Measurements from ENCODE around the gene MYO3B.
"Not testable (repeated sequence)": the region's sequence is repeated elsewhere in the genome, so short reads cannot be mapped to it uniquely, and the experiment has no call there.

MYO3B gene

DNA sequence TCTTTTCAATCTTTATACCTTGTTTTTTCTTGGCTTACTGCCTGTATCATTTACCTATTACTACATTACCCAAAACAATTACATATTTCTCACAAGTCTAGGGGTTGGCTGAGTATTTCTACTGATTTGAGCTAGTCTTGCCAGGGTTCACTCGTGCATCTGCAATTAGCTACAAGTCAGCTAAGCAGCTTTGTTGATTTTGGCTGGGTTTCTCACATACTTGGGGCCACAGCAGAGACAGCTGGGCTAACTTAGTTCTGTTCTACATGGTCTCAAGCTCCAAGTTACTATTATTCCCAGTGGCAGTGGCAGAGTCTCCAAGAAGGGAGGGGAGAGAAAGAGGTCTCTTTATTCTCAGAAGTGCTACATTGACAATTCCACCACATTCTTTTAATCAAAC, 482.5 kb downstream of the MYO3B start:
- DNase-seq: peak; percentile 4

DNA sequence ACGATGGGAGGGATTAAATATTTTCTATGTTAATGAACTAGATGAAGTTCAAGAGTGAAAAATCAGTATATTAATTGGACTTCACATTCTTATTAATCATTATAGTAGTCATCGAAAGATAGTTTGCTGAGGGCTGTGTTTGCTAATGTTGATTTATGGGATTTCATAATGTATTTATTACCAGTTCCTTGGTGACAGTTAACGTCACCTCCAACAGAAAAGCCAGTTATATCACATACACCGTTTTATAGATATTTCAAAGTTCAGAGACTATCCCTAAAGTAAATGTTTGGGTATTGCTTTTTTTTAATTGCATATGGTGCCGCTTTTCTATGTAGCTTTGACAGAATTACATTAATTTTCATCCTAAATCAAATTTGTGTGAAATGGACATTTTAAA, 487.8 kb downstream of the MYO3B start:
- DNase-seq: no peak

DNA sequence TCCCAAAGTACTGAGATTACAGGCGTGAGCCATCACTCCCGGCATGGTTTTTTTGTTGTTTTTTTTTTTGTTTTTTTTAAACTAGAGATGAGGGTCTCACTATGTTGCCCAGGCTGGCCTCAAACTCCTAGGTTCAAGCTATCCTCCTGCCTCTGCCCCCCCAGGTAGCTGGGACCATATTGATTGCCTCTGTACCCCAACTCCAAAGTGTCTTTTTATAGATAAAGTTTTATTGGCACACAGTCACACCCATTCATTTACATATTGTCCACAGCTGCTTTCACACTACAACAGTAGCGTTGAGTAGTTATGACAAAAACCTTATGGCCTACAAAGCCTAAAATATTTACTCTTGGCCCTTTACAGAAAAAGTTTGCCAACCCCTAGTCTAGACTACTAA, 492.0 kb downstream of the MYO3B start:
- no peak for DNase-seq

DNA sequence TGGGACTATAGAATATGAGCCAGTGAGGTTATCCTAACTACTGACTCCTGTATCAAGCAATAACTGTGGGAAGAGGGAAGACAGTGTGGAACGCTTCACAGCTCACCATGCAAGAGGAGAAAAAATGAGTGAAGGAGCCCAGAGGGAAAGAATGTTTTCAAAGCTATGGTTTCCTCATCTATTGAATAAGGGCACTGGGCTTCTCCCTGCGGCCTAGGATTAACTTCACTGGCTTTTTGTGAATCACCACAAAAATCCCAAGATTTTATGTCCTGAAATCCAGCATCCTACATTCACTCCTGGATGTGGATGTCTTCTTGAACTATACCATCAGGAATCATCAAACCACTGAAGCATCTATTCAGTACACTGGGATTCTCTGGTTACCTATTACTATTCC, 492.7 kb downstream of the MYO3B start:
- DNase-seq: no peak

DNA sequence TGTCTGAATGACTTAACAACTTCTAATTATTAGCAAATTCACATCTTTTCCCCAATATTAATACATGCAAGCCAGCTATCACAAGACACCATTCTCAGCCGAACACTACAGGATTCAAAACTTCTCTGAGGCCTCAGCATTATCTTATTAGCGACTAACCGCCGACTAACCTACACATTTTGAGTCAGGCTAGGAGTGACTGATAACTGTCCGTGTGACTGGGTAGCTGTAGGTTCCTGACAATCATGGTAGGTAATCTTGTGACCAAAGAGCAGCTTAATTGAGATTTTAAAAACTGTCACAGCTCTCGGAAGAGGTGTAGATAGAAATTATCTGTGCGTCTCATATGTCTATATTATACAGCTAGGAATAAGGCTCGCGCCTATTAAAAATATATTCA, 493.1 kb downstream of the MYO3B start:
- no peak for DNase-seq

DNA sequence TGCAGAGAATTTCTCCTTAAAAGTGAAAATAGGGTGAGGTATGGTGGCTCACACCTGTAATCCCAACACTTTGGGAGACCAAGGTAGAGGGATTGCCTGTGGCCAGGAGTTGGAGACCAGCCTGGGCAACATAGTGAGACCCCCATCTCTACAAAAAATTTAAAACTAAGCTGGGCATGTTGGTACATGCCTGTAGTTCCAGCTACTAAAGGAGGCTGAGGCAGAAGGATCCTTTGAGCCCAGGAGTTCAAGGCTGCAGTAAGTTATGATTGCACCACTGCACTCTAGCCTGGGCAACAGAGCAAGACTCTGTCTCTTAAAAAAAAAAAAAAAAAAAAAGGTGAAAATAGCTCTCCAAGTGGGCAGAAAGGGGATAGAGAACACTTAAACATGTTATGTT, 496.3 kb downstream of the MYO3B start:
- not testable (repeated sequence) for DNase-seq

DNA sequence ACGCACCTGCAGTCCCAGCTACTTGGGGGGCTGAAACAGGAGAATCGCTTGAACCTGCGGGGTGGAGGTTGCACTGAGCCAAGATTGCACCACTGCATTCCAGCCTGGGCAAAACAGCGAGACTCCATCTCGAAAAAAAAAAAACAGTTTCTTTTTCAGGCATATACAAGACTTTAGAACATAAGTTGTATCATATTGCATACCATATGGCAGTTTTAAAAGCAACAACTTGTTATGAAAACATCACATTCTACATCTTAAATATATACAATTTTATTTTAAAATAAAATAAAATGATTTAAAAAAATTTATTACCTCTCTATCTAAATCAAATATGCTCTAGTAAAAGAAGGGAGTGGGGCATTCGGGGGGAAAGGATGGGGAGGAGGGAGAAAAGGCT, 497.8 kb downstream of the MYO3B start:
- no peak for DNase-seq

DNA sequence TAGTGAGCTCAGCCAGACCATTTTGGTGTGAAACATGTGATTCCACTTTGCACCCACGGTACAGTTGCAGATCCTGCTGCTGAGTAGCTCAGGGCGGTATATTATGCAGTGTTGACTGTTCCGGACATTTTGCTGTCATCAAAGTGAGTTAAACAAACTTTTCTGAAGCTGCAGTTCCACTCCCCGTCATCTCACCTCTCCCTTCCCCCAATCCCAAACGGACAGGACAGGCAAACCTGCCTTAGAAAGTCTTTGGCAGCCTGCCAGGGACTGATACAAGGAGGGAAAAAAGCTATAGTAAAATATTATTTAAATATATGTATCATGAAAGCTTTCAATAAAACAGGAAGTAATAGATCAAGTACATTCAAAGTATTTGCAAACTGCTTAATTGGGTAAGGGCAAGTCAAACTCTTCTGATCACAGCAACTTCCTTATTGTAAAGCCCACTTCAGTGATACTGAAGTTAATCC, 501.7 kb downstream of the MYO3B start:
- DNase-seq: no peak

DNA sequence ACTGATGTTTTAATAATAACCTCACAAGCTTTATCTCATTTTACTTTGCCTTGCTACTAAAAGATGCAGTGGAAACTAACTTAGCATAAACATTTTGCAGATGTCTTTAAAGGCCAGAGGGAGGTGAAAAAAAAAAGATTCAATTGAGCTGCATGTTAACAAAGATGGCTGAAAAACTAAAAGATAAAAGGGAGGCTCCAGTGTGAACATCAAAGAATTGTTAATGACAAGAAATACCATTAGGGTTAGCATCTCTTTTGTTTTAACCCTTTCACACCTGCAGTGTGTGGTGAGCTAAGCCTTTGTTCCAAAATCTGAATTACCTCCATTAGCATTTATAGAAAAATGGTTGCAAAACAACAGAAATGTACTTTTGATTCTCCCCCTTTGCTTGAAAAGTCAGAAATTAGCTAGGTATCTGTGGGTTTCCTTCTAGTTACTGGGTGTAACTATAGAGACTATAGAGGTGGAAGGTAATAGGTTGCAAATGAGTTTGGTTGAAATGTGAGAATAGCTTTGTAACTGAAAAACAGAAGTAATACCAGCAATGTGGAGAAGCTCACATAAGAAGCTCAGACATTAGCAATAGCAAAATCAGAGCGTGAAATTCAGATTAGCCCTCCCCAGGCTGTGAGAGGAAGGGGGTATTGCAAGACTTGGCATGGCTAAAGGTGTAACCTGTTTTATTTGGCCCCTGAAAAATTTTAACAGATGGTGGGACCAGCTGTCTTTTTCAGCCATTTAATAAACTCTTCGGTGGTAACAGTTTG, 502.4 kb downstream of the MYO3B start:
- DNase-seq: no peak

DNA sequence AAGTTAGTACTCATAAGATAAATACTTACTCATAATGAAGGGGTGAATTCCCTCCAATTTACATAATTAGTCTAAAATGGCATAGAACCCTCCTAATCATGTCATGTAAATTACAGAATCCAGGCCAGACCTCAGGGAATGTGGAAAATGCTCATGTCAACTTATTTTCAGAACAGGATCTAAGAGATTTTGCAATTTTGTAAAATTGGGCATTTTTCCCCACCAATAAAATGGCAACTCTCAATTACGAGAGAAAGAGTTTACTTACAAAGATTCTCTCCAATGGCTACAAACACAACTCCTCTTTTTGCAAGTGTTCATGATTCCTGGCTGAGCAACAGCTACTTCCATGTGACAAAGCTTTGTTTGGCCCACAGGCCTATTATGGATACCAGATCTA, 503.4 kb downstream of the MYO3B start:
- DNase-seq: no peak

DNA sequence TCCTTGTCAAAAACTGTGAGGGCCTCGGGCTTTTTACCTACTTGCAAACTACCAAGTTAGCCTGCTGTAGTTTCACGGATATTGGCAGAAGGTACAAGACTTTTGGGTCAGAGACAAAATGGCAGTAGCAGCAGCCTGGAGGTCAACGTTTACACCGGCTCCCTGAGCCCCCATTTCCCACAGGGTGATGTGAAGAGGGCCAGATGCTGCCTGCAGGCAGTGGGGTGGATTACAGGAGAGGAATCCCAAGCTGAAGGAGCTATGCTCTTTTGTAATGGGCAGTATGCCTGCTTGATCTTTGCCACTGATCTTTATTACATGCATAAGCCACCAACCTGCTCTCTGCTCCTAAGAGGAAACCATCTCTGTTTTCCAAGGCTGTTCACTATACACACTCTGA, 507.6 kb downstream of the MYO3B start:
- DNase-seq: no peak

DNA sequence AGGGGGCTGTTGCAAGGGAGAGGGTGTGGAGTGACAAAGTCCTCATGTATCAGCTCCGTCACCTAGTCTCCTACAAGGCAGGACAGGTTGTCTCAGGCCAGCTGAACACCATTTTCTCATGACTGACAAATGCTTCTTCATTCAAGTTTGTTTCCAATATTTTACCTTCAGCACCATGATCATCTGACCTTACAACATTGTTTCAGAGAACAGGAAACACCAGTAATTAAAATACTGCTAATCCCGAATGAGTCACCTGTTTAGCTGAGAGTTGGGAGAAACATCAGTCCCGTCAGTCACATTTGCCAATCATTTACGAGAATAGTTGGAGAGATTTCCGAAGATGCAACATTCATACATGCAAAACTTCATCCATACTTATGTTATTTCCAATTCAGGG, 511.5 kb downstream of the MYO3B start:
- no peak for DNase-seq

DNA sequence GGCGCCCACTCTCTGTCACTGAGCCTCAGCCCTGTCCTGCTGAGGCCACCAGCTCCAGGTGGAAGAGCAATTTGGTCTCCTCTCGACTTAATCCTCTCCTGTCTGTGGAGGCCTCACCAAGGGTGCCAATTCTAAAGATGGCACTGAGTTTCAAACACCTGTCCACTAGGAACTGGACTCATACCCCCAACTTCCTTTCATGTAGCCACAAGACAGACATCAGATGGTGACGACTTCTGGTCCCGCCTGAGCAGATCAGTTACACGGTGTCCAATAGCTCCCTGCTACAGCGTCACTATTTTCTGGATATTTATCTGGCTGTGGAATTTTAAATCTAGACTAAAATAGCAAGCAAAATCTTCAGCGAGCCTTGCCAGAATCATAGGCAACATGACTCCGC, 512.7 kb downstream of the MYO3B start:
- no peak for DNase-seq

DNA sequence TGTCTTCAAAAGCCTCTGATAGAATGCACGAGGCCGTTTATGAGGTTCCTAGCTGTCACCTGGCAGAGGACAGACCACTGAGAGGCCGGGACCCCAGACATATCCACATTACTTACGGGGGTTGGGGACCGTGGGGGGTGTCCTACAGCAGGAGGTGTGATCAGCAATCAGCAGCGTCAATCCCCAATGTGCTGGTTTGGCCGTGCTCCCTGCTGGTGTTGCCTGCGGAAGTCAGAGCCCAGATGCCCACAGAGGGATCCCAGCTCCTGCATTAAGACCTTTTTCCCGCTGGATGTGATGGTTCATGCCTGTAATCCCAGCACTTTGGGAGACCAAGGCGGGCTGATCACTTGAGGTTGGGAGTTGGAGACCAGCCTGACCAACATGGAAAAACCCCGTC, 516.4 kb downstream of the MYO3B start:
- DNase-seq: no peak

DNA sequence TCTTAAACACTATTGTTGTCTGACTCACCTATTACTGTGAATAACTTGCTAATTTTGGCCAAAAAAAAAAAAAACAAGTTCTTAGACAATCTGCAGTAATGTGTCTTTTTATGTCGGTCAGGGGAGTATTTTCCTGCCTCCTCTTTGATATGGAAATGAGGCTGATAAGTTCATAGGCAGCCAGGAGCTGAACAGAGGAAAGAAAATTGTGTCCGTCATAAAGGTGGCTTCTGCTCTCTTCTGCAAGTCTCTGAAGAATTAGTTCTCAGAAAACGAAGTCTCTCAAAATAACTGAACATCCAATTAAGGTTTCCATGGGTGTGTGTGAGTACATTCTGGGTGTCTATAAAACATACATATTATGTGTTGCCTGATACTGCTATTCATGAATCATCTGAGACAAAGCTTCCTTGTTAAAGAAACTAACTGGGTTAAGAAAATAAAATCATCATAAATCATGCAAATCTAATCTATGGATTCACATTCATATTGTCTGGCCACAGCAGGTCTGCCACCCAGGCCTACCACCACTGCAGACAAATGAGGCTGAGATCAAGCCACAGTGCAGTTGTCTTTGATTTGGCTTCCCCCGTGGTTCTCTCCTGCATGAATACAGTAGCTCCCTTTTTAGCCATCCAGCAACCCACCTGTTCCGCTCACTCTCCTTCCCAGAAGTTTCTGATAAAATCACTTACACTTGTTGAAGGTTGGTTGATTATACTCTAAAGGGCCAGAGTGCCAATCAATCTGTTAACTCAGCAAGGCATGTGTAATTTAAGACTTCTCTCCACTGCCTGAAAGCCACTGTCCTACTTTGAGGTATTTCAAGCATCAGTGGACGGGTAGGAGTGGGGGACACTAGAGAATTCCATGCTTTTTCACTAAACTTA, 517.8 kb downstream of the MYO3B start:
- DNase-seq: no peak

DNA sequence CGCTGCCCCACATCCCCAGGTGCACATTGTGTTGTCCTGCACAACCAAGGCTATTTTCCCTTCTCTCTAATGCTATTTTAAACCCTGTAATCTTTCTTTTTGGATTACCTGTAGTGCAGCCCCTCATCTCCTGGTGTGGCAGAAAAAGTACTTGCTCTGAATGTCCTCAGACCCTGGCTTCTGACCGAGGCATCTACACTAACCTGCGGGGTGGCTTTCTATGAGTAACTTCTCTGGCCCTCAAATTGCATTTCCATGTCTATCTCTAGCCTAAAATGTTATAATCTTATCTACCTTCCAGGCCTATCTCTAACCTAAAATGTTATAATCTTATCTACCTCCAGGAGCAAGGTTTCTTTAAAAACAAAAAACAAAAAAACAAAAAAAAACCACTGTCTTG, 519.0 kb downstream of the MYO3B start:
- DNase-seq: no peak

DNA sequence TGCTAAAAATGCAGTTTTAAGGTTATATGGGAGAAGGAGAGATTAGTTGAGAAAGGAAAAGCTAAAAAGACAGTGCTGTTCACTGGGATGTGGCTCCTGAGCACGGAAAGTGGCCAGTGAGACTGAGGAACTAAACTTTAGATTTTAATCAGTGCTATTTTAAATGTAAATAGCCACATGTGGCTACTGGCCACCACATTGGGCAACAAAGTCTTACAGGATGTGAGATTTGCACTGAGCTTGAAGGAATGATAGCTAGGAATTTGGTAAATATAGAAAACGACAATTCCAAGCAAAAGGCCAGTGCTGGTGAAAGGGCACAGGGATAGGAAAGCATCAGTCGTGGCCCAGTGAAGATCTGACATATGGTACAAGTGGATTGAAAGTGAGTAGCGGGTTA, 523.1 kb downstream of the MYO3B start:
- no peak for DNase-seq

DNA sequence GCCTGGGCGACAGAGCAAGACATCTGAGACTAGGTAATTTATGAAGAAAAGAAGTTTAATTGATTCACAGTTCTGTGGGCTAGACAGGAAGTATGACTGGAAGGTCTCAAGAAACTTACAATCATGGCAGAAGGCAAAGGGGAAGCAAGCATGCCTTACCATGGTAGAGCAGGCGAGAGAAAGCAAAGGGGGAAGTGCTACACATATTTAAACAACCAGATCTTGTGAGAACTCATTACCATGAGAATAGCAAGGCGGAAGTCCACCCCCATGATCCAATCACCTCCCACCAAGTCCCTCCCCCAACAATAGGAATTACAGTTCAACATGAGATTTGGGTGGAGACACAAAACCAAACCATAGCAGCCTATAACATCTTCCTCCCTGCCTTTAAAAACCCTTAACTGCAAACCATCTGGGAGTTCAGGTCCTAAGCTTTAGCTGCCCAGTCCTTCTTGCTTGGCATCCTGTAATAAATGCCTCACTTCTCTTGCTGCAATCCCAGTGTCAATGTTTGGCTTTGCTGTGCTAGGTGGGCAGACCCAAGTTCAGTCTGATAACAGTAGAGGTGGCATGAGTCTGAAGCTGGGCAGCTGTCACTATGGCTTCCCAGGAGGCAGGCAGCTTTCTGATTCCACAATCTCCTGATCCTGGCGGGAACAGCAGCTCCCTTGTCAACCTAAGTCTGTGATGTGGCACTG, 526.0 kb downstream of the MYO3B start:
- DNase-seq: no peak

Data from EL (cell line).